ENCODE data around the gene RND3.

Gene RND3

DNA sequence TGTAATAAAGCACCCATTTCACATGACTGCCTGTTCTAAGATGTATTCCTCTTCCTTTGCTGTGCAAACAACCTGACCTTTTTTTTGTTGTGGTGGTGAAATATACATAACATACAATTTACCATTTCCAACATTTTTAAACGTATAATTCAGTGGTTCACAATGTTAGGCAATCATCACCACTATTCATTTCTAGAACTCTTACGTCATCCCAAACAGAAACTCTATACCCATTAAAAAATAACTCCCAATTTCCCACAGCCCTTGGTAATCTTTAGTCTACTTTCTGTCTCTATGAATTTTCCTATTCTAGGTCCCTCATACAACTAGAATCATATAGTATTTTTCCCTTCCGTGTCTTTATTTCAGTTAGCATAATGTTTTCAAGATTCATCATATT, 36.7 kb downstream of the RND3 start:
- Histone ChIP-seq H3K4me3 (replicated peaks; ENCODE audit: insufficient read depth, low read length) (no peak overlapping the region), H3K27ac (replicated peaks) (no peak overlapping the region), H3K27me3 (ENCODE audit: insufficient read depth, poor library complexity, severe bottlenecking) (no peaks in the 10 kb centered on the region)
- TF ChIP-seq POLR2AphosphoS5 (IDR thresholded peaks at IDR 0.05; ENCODE audit: low read depth) (no peak), GABPA (IDR thresholded peaks at IDR 0.05; ENCODE audit: low read depth) (no peak), SPI1 (IDR thresholded peaks at IDR 0.05; ENCODE audit: borderline replicate concordance, low read depth) (no peak)
- TF ChIP-seq, protein P1, sequence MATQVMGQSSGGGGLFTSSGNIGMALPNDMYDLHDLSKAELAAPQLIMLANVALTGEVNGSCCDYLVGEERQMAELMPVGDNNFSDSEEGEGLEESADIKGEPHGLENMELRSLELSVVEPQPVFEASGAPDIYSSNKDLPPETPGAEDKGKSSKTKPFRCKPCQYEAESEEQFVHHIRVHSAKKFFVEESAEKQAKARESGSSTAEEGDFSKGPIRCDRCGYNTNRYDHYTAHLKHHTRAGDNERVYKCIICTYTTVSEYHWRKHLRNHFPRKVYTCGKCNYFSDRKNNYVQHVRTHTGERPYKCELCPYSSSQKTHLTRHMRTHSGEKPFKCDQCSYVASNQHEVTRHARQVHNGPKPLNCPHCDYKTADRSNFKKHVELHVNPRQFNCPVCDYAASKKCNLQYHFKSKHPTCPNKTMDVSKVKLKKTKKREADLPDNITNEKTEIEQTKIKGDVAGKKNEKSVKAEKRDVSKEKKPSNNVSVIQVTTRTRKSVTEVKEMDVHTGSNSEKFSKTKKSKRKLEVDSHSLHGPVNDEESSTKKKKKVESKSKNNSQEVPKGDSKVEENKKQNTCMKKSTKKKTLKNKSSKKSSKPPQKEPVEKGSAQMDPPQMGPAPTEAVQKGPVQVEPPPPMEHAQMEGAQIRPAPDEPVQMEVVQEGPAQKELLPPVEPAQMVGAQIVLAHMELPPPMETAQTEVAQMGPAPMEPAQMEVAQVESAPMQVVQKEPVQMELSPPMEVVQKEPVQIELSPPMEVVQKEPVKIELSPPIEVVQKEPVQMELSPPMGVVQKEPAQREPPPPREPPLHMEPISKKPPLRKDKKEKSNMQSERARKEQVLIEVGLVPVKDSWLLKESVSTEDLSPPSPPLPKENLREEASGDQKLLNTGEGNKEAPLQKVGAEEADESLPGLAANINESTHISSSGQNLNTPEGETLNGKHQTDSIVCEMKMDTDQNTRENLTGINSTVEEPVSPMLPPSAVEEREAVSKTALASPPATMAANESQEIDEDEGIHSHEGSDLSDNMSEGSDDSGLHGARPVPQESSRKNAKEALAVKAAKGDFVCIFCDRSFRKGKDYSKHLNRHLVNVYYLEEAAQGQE (IDR thresholded peaks at IDR 0.05; ENCODE audit: insufficient replicate concordance, low read depth): no peak
- TF ChIP-seq, protein P2, sequence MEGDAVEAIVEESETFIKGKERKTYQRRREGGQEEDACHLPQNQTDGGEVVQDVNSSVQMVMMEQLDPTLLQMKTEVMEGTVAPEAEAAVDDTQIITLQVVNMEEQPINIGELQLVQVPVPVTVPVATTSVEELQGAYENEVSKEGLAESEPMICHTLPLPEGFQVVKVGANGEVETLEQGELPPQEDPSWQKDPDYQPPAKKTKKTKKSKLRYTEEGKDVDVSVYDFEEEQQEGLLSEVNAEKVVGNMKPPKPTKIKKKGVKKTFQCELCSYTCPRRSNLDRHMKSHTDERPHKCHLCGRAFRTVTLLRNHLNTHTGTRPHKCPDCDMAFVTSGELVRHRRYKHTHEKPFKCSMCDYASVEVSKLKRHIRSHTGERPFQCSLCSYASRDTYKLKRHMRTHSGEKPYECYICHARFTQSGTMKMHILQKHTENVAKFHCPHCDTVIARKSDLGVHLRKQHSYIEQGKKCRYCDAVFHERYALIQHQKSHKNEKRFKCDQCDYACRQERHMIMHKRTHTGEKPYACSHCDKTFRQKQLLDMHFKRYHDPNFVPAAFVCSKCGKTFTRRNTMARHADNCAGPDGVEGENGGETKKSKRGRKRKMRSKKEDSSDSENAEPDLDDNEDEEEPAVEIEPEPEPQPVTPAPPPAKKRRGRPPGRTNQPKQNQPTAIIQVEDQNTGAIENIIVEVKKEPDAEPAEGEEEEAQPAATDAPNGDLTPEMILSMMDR (IDR thresholded peaks at IDR 0.05; ENCODE audit: insufficient read depth, low read length): no peak
- no peak for DNase-seq (ENCODE audit: low read depth in 1 of 2, low spot score in 1 of 2)

DNA sequence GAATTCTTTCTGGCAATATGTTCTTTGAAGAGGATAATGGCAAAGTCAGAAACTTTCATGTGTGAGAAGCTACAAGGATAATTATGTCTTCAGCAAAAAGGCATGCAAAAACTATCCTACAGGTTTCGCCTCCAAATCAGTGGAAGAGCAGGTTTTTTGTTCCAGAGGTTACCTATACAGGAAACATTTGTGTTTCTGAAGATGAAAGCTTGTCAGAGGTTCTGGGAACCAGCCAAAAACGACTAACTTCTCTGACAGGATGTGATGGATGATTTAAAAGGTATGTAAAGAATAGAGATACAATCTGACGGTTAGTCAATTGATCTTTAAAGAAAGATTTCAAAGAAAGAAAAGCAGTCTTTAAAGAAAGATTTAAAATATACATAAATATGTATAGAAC, 37.6 kb downstream of the RND3 start:
- Histone ChIP-seq H3K4me3 (replicated peaks; ENCODE audit: insufficient read depth, low read length) (no peak overlapping the region), H3K27ac (replicated peaks) (no peak overlapping the region), H3K27me3 (ENCODE audit: insufficient read depth, poor library complexity, severe bottlenecking) (no peaks in the 10 kb centered on the region)
- no peak for DNase-seq (ENCODE audit: low read depth in 1 of 2, low spot score in 1 of 2)
- TF ChIP-seq, protein P1 (IDR thresholded peaks at IDR 0.05; ENCODE audit: insufficient replicate concordance, low read depth): no peak
- TF ChIP-seq POLR2AphosphoS5 (IDR thresholded peaks at IDR 0.05; ENCODE audit: low read depth) (no peak), GABPA (IDR thresholded peaks at IDR 0.05; ENCODE audit: low read depth) (no peak), SPI1 (IDR thresholded peaks at IDR 0.05; ENCODE audit: borderline replicate concordance, low read depth) (no peak)
- TF ChIP-seq, protein P2 (IDR thresholded peaks at IDR 0.05; ENCODE audit: insufficient read depth, low read length): no peak

DNA sequence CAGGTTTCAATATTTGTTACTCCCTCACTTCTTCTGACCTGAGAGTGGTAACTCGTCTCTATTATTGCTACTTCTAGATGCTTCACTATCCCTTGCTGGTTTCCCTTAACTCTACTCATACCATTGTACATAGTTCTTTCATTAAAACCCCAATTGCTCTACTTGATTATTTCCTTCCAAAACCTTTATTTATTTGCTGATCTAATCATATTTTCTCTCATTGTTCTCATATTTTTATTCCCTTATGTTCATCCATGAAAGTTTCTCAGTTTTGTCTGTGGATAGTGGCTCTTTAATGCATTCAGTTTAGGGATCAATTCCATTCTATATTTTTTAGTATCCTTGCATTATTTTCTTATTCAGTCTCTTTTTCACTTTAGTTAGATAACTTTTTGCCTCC, 42.1 kb downstream of the RND3 start:
- DNase-seq (ENCODE audit: low read depth in 1 of 2, low spot score in 1 of 2): no peak
- Histone ChIP-seq H3K4me3 (replicated peaks; ENCODE audit: insufficient read depth, low read length) (no peak overlapping the region), H3K27me3 (ENCODE audit: insufficient read depth, poor library complexity, severe bottlenecking) (no peaks in the 10 kb centered on the region), H3K27ac (replicated peaks) (no peak overlapping the region)
- TF ChIP-seq GABPA (IDR thresholded peaks at IDR 0.05; ENCODE audit: low read depth) (no peak), POLR2AphosphoS5 (IDR thresholded peaks at IDR 0.05; ENCODE audit: low read depth) (no peak), SPI1 (IDR thresholded peaks at IDR 0.05; ENCODE audit: borderline replicate concordance, low read depth) (no peak)
- TF ChIP-seq, protein P1 (IDR thresholded peaks at IDR 0.05; ENCODE audit: insufficient replicate concordance, low read depth): no peak
- TF ChIP-seq, protein P2 (IDR thresholded peaks at IDR 0.05; ENCODE audit: insufficient read depth, low read length): no peak
